Kidney glomerular epithelial cell (primary cell): Measurements from ENCODE around the gene HAVCR2.
"Not testable (repeated sequence)": the region's sequence is repeated elsewhere in the genome, so short reads cannot be mapped to it uniquely, and the experiment has no call there.

Source experiments
- DNase-seq: peaks from one replicate; lab custom pipeline; 2025; lab: John Stamatoyannopoulos, UW

The HAVCR2 gene

DNA sequence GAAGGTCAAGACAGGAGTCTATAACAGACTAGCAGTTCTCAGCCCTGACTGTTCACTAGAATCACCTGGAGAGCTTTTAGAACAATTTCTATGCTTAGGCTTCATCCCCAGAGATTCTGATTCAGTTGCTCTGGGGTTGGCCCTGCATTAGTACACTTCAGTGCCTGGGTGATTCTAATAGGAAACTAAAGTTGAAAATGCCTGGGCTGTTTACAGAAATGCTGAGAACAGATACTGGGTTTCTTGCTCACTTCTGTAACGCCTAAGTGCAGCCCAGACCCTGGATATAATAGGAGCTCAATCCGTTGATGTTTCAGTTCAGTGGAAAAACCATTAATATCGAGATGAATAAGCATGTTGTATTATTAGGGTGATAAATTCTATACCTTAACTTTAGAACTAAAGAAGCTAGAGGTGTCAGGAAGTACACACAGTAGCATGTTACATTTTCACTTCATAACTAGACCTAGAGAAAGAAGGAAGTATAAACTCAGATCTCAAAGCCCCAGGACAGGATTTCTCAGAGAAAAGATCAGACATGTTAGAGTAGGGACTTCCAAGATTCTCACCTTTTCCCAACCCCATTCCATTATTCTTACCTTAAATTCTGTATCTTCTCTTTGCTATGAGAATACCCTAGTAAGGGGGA, 20.4 kb downstream of the HAVCR2 start:
- no peak for DNase-seq

- no peak for DNase-seq
Observed at GRCh38 chr5:157086751-157087359, 22.0 kb downstream of the HAVCR2 start.

GRCh38 chr5:157085930-157086329, 22.9 kb downstream of the HAVCR2 start:
- DNase-seq = no peak

- no peak for DNase-seq
Observed at GRCh38 chr5:157080286-157080685, 28.6 kb downstream of the HAVCR2 start.

DNA sequence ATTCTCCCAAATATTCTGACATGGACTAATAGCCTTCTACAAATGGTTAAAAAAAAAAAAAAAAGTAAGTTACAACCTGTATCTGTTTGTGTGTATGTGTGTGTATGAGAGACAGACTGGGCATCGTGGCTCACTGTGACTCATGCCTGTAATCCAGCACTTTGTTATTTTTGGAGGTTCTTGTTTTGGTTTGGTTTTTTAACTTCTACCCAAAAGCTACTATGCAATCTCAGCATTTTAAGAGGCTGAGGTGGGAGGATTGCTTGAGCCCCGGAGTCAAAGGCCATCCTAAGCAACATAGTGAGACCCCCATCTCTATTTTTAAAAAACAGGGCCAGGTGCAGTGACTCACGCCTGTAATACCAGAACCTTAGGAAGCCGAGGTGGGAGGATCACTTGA, 32.3 kb downstream of the HAVCR2 start:
- DNase-seq = peak; percentile 77

- DNase-seq = no peak
Observed at GRCh38 chr5:157072508-157072907, 36.3 kb downstream of the HAVCR2 start.

DNA sequence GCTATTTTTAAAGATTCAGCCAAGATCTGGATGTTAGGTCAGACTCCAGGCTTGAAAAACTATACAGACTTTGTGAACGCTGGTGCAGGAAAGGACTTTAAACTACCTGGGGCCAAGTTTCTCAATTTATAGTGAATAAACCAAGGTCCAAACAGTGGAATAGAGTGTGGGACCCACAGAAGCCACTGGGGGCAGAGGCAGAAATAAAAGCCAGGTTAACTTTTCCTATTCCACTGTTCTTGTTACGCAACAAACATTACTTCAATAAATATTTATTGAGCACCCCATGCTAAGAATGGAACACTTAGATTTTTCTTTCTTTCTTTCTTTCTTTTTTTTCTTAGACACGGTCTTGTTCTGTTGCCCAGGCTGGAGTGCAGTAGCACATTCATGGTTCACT, 38.9 kb downstream of the HAVCR2 start:
- DNase-seq = no peak

- DNase-seq = no peak
Observed at GRCh38 chr5:157068785-157069184, 40.1 kb downstream of the HAVCR2 start.

DNA sequence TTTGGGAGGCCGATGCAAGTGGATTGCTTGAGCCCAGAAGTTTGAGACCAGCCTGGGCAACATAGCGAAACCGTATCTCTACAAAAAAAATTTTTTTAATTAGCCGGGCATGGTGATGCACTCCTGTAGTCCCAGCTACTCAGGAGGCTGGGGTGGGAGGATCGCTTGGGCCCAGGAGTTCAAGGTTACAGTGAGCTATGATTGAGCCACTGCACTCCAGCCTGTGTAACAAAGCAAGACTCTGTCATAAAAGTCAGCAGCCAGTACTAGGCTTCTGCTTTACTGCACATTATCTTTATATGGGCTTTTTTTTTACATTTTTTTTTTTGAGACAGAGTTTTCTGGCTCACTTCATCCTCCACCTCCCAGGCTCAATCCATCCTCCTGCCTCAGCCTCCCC, 40.5 kb downstream of the HAVCR2 start:
- DNase-seq = no peak

DNA sequence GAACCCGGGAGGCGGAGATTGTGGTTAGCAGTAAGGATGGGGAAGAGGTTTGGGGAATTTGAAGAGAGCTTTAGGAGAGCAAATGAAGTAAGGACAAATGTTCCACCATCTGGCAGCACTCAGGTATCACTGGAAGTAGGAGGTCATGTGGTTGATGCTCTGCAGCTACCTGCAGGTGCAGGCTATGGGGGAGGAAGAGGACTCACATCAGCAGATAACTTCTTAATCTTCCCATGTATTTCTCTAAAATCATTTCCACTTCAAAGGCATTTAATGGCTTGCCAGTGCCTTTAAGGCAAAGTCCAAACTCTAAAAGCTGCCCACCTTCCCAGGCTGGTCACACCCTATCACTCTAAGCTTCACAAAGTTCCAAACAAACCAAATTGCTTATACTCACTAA, 41.8 kb downstream of the HAVCR2 start:
- DNase-seq = no peak

GRCh38 chr5:157066080-157066479, 42.8 kb downstream of the HAVCR2 start:
- no peak for DNase-seq

- DNase-seq = no peak
Observed at GRCh38 chr5:157063776-157064430, 44.9 kb downstream of the HAVCR2 start.

- DNase-seq = peak; percentile 48
Observed at GRCh38 chr5:157059891-157060290, 49.0 kb downstream of the HAVCR2 start.

GRCh38 chr5:157059093-157059539, 49.7 kb downstream of the HAVCR2 start, which contains the start of gene HAVCR1:
Gene HAVCR1 (minus strand): TSS chr5:157059116. CDS start chr5:157057943, 1,173 bp downstream.
- peak; percentile 91 for DNase-seq

DNA sequence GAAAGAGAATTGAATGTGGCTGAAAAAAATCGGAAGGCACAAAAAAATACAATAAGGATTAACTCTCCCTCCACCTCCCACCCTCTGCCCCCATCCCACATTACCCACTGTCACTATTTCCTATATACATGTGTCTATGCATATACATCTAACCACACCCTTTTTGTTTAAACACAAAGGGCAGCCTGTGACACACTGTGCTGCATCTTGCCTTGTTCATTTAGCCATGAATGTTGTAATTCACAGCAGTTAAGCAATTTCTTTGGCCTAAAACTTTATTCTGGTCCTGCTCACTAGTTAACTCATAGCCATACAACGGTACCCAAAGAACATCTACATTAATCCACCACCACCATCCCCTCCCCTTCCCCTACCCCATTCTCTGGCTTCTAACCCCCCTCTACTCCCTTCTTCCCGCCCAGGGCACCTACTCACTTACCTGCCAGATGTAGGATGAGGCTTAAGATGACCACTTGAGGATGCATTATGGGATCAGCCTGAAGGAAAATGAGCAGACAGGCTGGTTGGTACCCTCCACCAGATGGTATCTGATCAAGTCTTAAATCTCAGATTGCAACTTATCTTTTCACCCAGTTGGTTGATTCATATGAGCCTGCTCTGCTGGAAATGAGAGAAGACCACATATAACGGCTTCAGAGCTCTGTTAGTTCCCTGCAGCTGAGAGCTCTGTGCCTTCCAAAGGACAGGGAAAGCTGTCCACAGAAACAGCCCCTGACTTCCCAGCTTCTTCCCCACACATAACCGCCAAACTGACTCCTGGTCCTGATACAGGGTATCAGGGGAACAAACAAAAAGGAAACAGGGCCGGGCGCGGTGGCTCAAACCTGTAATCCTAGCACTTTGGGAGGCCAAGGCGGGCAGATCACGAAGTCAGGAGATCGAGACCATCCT, 51.1 kb downstream of the HAVCR2 start:
- DNase-seq = no peak

DNA sequence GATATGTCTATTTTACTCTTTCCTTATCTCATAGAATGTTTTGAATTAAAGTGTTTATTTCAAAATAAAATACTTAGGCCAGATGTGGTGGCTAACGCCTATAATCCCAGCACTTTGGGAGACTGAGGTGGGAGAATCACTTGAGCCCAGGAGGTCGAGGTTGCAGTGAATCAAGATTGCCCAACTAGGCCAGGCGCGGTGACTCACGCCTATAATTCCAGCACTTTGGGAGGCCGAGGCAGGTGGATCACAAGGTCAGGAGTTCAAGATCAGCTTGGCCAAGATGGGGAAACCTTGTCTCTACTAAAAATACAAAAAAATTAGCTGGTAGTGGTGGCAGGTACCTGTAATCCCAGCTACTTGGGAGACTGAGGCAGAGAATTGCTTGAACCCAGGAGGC, 52.0 kb downstream of the HAVCR2 start:
- not testable (repeated sequence) for DNase-seq

GRCh38 chr5:157051604-157052245, 57.1 kb downstream of the HAVCR2 start:
- no peak for DNase-seq

- DNase-seq = no peak
Observed at GRCh38 chr5:157050050-157050449, 58.8 kb downstream of the HAVCR2 start.

DNA sequence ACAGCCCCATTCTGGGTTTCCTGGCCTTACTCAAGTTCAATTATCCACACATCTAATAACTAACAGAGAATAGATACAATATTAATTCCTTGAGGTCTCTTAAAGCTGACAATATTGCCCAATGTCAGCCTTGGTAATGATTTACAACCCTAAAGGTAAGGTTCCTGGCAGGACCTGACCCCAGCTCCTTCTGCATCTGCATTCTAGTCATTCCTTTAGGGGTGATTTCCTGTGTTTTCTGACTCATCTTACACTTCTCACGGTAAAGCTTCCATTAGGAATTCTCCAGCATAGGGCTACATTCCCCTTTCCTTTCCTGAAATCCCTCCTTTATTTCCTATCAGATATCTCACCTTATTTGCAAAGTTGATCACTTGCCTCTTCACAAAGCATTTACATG, 59.2 kb downstream of the HAVCR2 start:
- peak; percentile 92 for DNase-seq

- no peak for DNase-seq
Observed at GRCh38 chr5:157047898-157048297, 60.9 kb downstream of the HAVCR2 start.

- DNase-seq = not testable (repeated sequence)
Observed at GRCh38 chr5:157047016-157047415, 61.8 kb downstream of the HAVCR2 start.

- peak; percentile 95 for DNase-seq
Observed at GRCh38 chr5:157046041-157046440, 62.8 kb downstream of the HAVCR2 start.
